ENCODE measurements around the gene CA5B. TPM values are rescaled to one million over a fixed set of nuclear protein-coding genes. Genes with fewer than 3 reads are reported as not detected.
"Not testable (repeated sequence)": the region's sequence is repeated elsewhere in the genome, so short reads cannot be mapped to it uniquely, and the experiment has no call there.

CA5B gene
- polyA plus RNA-seq, 1 donor, result 12.3 TPM

DNA sequence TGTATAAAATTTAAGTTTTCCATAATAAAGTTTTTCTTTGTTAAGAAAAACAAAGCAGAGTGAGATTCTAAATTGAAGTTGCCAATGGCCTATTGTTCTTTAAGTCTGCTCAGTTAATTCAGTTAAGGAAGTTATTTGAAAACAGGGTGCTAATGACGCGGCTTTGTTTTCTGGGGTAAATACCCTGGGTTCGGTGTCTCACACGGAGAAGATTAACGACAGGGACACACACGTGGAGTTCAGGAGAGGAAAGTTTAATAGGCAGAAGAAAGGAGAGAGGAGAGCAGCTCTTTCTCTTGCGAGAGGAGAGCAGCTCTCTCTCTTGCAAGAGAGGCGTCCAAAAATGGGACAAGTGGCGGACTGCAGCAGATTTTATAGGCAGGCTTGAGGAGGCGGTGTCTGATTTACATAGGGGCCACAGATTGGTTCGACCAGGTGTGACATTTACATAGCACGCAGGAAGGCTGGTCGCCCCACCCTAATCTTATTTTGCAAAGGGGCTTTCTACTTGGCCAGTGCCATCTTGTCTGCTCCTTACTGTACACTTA lies 9.6 kb downstream of the CA5B start:
- no peak for DNase-seq

DNA sequence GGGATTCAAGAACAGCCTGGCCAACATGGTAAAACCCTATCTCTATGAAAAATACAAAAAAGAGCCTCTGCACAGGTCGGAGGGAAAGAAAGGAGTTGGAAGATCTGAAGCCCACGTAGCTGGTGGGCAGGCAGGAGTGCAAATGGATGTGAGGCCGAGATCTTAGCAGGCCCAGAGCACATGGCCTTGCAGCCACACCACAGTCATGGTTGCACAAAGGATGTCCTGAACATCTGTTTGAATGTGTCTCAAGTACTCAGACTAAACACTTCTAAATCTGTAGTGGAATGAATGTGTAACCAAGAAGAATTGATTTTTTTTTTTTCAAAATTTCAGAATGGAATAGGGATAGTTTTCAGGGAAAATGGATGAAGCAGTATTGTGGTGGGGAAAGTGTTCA lies 10.8 kb downstream of the CA5B start:
- no peak for DNase-seq

DNA sequence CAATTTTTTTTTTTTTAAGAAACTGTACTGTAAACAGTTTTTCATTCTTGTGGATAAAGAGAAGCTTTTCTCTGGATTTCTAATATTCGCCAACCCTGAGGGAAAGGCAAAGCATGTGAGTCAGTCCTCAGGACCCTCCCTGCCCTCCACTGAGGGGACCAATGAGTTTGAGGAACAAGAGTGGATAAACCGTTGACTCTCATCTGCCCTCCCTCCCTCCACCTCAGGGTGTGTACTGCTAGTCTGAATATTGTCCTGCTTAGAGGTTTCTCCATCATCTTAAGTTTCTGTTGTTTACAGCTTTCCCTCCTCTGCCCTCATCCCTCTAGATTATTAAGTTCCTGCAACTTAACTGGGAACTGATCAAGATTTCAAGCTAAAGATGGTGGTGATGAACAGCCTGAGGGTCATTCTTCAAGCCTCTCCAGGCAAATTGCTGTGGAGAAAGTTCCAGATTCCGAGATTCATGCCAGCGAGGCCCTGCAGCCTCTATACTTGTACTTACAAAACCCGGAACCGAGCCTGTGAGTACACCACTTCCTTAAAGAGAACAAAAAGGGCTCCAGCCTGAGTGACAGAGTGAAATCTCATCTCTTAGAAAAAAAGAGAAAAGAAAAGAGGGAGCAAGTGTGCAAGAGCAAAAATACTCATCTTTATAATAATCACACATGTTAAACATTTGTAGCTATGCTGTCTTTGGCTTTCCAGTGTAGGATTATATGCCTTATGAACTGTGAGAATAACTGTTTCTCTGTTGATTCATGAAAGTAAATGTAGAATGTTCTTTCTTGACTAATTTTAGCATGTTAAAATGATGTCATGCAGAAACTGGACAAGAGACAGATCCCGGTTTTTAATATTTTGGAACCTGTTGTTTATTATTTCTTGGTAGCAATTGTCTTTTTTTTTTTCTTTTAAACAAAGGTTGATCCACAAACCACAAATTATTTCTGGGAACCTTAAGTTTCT lies 11.9 kb downstream of the CA5B start:
- DNase-seq, result no peak

DNA sequence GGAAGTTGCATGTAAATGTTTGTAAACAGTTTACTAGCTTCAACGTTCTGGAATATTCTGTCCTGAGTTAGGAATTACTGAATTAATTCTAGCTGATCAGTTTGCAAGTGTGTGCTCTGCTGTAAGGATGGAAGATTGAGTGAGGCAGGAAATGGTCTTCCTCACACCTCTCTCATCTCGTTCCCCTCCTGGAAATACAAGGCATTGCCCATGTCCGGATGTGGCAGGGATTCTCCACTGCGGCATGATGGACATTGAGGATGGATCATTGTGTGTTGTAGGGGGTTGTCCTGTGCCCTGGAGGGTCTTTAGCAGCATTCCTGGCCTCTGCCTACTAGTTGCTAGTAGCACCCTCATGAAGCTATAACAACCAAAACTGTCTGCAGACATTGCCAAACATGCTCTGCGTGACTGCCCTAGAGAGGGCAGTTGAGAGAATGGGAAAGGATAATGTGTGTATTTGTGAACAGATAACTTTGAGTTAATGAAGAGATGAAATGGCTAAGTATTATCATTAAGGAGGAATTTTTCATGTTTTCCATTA lies 12.6 kb downstream of the CA5B start:
- no peak for DNase-seq

DNA sequence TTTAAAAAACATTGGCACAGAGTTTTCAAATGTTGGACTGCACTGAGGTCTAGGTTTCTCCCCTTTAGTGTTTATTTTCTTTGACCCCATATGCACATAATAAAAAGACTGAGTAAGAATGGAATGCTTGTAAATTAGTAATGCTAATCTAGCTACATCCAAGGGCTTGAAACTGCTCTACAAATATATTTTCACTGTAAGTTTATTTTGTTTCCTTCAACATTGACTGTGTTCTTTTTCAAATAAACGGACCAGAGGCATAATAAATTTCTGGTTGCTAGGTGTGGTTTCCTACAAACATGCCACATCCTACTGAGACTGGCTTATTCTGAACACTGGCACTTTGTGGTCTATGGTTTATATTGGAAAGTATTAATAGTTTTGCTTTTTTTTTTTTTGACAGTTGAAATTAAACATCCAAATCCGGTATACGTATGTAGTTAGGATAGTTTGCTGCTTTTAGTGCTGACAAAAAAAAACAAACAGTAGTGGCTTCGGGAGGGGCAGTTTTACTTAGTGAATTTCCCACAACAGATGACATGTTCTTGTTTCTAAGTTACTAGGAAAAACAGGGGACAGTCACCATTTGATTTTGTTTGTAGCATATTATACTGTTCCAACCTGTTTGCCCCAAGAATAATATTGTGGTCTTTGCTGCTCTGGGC lies 13.2 kb downstream of the CA5B start:
- no peak for DNase-seq

DNA sequence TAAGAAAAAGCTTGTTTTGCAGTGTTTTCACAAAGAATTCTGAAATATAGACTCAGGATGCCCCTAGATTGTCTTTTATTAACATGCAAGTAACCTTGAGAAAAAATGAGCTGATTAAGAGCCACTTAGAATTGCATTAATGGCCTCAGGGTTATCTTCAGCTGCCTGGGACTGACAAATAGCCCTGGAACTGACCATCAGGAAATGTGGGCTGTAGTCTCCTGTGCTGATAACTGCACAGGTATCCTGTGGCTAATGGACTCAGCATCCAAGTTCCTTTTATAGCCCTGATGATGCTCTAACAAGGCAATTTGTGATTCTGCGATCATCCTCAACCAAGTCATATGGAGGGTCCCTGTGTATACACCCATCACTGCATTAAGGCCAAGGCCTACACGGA lies 17.0 kb downstream of the CA5B start:
- DNase-seq, result no peak

DNA sequence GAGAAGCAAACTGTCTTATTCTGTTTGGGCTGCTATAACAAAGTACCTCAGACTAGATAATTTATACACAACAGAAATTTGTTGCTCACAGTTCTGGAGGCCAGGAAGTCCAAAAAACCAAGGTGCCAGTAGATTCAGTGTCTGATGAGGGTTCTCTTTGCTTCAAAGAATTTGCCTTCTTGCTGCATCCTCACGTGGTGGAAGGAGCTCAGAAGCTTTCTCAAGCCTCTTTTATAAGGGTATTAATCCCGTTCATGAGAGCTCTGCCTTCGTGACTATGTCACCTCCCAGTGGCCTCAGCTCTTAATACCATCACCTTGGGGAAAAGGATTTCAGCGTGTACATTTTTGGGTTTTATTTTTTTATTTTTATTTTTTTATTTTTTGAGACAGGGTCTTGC lies 20.1 kb downstream of the CA5B start:
- no peak for DNase-seq

DNA sequence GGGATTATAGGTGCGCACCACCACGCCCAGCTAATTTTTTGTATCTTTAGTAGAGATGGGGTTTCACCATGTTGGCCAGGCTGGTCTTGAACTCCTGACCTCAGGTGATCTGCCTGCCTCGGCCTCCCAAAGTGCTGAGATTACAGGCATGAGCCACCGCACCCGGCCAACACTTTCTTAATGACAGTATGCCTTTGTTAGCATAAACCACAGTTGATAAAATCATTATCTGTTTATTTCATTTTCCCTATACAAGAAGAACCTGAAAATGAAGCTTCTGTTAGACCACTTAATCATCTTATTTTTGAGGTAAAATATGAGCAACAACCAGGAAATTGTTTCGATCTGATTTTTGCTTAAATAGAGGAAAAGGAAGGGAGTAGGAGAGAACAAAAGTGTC lies 21.8 kb downstream of the CA5B start:
- DNase-seq, result not testable (repeated sequence)

DNA sequence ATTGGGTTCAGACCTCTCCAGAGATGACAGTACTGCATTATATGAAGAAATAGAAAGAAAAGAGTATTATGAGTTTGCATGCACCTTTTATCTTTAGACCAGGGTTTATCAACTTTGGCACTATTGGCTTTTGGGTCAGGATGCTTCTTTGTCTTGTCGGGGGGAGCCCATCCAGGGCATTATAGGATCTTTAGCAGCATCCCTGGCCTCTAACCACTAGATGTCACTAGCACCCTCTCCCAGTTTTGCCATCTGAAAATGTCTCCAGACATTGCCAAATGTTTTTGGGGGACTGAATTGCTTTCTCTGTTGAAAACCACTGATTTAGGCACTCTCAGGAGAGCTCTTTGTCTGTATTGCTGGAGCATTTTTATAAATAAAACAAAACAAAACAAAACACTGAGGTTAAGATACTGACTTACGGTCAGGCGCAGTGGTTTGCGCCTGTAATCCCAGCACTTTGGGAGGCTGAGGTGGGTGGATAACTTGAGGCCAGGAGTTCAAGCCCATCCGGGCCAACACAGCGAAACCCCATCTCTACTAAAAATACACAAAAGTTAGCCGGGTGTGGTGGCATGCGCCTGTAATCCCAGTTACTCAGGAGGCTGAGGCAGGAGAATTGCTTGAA lies 23.6 kb downstream of the CA5B start:
- DNase-seq, result no peak

DNA sequence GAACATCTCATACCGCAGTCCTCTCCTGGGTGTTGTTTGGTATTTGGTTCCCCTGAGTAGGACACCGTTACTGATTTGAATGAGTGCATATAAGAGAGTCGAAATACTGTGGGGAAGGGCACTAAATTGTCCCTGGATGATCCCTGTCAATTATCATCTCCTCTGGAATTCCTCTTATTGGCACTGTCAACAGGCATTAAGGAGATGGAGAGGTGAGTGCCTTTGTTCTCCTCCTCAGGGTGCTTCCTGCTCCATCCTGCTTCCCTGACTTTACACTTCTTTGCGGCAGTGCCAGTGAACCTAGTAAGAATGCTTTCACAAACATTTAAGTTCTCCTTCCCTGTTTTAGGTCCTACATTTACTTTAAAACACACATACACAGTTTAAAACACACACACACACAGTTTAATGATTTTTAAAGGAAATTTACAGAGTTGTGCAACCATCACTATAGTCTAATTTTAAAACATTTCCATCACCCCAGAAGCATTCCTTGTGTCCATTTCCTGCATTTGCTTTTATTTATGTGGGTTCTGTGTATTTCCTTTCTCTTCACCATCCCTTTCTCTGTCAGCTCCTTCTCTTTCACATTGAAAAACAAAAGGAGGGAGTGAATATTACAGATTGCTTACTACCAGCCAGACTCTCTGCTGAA lies 31.4 kb downstream of the CA5B start:
- DNase-seq, result no peak

DNA sequence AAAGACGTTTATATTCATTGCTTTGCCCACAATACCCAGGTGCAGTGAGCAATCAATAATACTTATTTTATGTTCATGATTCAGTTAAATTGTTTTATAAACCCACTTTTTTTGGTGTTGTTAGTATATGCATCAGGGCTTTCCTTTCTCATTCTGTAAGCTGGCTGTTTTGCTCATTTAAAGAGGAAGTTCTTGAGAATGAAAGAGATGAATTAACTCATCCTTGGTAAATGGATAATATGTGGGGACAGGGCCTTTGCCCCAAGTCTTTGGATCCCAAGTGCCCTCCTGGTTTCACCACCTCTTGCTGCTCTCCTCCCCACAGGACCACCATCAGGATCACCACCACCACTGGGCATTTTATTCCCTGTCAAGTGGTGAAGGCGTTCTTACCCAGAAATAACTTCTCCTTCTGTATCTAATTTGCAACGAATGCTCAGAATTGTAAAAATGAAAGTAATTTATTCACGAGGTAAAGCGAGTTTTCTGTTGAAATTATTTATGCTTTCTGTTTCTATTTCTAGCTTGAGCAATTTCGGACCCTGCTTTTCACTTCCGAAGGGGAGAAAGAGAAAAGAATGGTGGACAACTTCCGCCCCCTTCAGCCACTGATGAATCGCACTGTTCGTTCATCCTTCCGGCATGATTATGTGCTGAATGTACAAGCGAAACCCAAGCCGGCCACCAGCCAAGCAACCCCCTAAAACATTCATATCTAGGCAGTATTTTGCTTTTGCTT lies 44.1 kb downstream of the CA5B start:
- DNase-seq, result no peak

DNA sequence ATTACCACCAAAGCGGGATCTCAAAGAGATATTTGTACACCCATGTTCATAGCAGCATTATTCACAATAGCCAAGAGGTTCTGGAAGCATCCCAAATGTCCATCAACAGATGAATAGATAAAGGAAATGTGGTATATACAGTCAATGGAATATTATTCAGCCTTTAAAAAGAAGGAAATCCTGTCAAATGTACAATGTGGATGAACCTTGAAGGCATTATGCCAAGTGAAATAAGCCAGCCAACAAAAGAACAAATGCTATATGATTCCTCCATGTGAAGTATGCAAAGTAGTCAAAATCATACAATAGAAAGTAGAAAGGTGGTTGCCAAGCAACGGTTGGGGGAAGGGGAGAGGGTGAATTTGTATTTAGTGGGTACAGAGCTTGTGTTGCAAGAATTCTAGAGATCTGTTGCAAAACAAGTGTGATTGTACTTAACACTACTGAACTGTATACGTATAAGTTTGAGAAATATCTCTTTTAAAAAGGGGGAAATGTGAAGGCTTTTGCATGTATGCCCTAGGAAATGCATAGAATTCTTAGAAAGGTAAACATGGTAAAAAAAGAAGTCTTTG lies 47.2 kb downstream of the CA5B start:
- DNase-seq, result no peak

DNA sequence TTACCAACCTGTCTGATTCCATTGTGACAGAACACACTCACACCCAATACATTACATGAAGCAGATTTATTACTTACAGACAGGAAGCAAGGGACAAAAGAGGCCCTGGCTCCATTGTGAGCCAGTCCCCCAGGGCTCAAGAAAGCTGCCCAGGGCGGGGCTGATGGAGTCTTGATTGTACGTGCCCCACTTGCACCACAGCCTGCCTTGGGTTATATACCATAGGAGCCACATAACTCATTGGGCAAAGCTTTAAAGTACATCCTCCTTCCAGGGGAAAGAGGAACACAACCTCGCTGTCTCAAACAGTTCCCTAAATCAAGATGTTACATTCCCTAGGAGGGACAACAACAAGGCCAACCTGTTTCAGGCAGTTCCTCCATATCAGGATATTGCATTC lies 48.8 kb downstream of the CA5B start:
- no peak for DNase-seq

DNA sequence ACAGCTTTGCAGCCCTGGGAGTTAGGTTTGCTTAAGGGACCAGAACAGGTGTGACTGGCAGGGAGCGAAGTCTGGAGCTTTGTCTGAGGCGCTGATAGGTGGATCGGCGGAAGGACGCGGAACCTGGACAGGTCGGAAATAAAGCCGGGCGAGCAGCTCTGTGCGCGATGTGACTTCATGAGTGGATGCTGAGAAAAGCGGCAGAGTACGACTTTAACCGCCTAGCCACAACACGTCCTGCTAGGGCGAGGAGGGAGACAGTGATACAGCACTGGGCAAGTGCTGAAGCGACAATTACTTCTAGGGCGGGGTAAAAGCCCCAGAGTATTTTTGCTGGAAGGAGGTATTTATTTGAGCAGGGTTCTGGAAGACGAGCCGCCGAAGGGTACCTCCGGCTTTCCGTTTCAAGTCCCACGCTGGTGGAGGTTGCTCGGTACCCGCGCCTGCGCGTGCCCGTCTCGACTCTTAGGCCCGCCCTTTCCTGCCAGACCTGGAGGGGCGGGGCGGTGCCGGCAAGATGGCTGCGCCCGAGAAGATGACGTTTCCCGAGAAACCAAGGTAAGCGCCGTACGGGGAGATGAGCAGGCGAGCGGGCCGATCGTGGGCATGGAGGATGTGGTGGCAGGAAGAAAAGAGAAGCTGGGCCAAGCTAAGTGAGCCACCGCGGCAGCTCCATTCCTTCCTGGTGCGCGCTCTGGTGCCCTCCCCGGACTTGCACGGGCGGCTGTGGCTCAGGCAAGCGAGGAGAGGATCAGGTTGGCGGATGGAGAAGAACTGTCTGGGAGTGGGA lies 52.1 kb downstream of the CA5B start, which contains the start of gene ZRSR2:
Gene ZRSR2 (plus strand): TSS at position 506 of the 790 bp plus-strand sequence. CDS start 12 bp downstream, at position 518.
- peak; percentile 83 for DNase-seq

DNA sequence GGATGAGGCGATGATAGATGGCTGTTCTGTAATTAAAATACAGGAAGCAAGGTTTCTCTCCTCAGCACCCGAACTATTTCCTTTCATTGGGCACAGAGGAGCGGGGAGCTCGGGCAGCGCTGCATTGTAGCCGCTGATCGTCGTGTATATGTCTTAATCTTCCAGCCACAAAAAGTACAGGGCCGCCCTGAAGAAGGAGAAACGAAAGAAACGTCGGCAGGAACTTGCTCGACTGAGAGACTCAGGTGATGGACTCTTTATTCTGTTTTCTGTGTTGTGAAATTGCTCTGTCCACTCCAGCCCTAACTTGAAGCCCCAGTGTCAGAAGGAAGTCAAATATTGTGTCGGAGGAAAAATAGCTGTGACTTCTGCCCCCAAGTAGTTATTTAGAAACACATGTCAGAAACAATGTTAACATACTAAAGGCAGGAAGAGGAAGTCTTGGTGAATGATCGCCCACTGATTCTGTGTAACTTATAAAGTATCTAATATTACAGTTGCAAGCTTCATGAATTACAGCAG lies 52.8 kb downstream of the CA5B start:
- peak; percentile 20 for DNase-seq

DNA sequence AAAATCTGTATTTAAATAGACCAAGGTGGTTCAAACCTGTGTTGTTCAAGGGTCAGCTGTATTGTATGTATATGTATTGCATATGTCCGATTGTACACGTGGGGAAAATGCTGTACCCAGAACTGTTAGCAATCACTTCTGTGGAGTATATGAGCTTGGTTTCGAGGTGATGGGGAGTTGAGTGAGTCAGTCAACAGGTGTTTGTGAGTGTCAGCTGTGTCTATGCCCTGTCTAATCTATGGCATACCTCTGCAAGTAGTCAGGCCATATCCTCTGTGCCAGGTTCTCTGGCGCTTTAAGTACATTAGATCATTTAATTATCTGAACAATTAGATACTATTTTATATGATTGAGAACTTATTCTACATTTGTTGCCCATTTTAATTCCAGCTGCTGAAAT lies 59.6 kb downstream of the CA5B start:
- no peak for DNase-seq

DNA sequence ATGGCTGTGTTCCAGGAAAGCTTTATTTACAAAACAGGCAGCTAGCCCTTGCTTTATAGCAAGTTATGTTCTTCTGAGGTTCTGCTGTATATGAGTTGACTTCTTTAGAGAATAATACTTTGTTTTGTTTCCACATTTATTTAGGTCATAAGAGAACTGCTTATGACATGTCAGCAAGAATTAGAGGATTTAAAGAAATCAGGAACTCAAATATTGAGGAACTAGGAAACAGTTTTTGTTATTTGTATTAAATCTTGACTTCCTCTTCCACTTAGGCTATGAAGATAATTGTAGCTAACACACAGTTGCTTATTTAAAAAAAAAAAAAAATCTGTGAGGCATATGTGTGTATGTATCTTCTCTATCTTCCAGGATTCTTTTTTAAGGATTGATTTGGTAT lies 66.5 kb downstream of the CA5B start:
- no peak for DNase-seq

DNA sequence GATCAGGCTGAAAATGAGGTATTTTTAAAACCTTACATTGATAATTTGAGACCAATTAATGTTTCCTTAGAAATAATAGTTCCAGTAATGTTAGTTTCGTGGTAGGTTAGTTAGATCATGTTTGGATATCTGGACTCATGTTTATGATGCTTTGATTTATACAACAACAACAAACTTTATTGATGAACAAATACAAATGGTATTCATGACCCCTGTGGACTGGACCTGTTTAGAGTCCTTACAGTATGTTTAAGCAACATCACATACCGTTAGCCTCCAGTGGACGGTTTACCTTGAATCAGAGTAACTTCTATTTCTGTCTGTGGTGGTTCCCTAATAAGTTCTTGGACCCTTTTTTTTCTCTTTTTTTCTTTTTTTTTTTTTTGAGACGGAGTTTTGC lies 70.2 kb downstream of the CA5B start:
- no peak for DNase-seq

DNA sequence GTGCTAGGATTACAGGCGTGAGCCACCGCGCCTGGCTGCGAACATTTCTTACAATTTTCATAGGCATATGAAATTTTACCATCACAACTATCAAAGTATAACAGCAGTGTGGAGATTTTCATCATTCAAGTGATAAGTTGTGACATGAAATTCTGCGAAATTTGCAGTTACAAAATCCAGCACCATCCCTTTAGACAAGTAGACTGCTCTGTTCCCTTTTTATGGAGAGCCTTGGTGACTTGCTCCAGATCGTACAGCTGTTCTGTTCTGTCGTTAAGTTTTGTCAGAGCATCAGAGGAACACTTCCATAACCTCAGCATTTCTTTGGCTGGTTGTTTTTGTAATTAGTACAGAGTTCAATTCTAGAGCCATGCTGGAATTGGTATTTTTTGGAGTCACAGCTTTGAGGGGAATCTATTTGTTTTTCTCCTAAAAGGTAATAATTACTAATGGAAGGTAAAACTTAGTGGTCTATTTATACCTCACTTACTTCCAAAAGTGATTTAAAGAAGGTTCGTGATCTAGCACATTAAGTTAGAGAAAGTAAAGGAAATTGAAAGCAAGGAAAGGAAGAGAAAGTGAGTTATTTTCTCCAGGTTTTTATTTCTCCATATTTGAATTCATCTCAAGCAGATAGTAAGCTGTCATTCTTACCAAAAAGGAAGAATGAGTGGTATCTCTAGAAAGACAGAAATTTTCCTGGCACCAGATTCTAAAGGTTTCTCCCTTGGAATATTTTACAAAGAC lies 74.3 kb downstream of the CA5B start:
- DNase-seq, result no peak
